OCI-LY3 (cell line): ENCODE results near the gene CT47C1.

ENCODE experiments used
- CTCF ChIP-seq: fragments of 200-600, 300-600 bp; sonication (generic); IDR thresholded peaks from 2 replicates; pipeline ENCODE4 v1.5.1; 2014; ENCODE audit warnings: antibody characterized with exemption, low read length, low read depth
- EZH2phosphoT487 ChIP-seq: fragments of 200-600 bp; shearing (Covaris generic); IDR thresholded peaks from 2 replicates; pipeline ENCODE4 v1.6.1; 2018; ENCODE audit warnings: antibody characterized with exemption, mixed run types, low read depth

DNA sequence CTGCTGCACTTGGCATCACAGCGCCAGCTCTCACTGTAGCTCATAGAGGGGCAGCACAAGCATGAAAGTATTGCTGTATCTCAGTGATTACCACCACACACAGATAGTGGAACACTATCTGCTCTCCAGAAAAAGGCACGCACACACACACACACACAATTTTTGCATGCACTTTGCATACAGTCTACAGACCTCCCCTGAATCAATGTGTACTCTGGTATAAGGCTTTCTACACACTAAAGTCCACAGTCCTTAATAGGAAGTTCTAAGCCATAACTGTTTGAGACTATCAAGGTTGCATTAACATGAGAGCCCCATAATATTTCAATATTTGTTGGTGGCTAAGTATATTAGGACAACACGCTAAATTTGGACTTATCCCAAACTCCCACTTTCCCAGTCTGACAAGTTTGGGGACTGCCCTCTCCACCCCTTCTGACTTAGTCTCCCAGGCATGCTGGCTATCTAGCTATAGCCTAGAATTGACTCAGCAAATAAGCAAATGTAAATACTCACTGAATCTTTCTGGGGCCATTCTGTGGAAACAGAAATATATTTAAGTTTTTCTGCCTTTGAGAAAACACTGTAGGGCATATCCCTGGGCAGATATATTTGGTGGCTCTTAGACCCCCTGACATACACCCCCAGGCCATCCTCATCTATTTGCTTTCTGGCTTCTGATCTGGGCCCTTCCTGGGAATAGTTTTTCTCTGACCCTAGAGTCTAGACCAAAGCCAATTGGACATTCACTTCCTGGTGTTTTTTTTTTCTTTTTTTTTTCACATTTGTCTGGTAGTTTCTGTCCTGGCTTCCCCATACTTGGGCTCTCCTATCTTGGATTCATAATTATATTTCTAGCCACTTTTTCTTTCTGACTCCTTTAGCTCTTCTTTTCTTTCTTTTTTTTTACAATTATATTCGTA lies 36.4 kb upstream of the CT47C1 start:
- TF ChIP-seq CTCF (no peak), EZH2phosphoT487 (no peak)
